NT2/D1 (cell line): Measurements from ENCODE around the gene MILR1.
"Not testable (repeated sequence)": the region's sequence is repeated elsewhere in the genome, so short reads cannot be mapped to it uniquely, and the experiment has no call there.

Experiments
- DNase-seq: peaks from one replicate; pipeline ENCODE4 v3.0.0-alpha.2; 2011; ENCODE audit warnings: low read depth, low spot score
- H3K27me3 ChIP-seq: 2 replicates; pipeline ENCODE4 v1.6.0; 2011; ENCODE audit warnings: mild to moderate bottlenecking; ENCODE audit not compliant: insufficient read length, insufficient read depth
- H3K36me3 ChIP-seq: 2 replicates; pipeline ENCODE4 v1.6.1; 2011; ENCODE audit warnings: mild to moderate bottlenecking, low read length, mixed read lengths; ENCODE audit not compliant: insufficient read depth, insufficient read length
- H3K4me1 ChIP-seq: 2 replicates; pipeline ENCODE4 v1.5.1; 2011; ENCODE audit not compliant: insufficient read depth, insufficient read length
- H3K4me3 ChIP-seq: 2 replicates; pipeline ENCODE4 v1.5.1; 2011; ENCODE audit warnings: low read depth; ENCODE audit not compliant: insufficient read length
- H3K9ac ChIP-seq: 2 replicates; pipeline ENCODE4 v1.6.0; 2011; ENCODE audit warnings: low read depth; ENCODE audit not compliant: insufficient read length
- H3K9me3 ChIP-seq: 2 replicates; pipeline ENCODE4 v1.5.1; 2011; ENCODE audit warnings: mild to moderate bottlenecking, low read length; ENCODE audit not compliant: insufficient read depth
- SUZ12 ChIP-seq: IDR thresholded peaks from 2 replicates; pipeline ENCODE4 v1.6.1; 2011; ENCODE audit not compliant: insufficient read length, insufficient read depth; ENCODE audit errors: extremely low read depth
- YY1 ChIP-seq: IDR thresholded peaks from 2 replicates; pipeline ENCODE4 v1.6.1; 2011; ENCODE audit not compliant: insufficient read length, insufficient read depth
- ZNF274 ChIP-seq: IDR thresholded peaks from 2 replicates; pipeline ENCODE4 v1.6.1; 2011; ENCODE audit warnings: mild to moderate bottlenecking, low read depth, low read length

The MILR1 gene

GRCh38 chr17:64443086-64443760 lies 5.7 kb upstream of the MILR1 start:
- Histone ChIP-seq H3K4me1 (no peaks in the 10 kb centered on the region), H3K27me3 (no peaks in the 10 kb centered on the region), H3K9ac (no peak overlapping the region), H3K4me3 (no peak overlapping the region), H3K9me3 (peaks cover 12% of the 10 kb centered on the region), H3K36me3 (no peaks in the 10 kb centered on the region)
- TF ChIP-seq YY1 (no peak), ZNF274 (no peak), SUZ12 (no peak)
- no peak for DNase-seq

- H3K27me3 ChIP-seq: no peaks in the 10 kb centered on the region
- DNase-seq: no peak
- no peak overlapping the region for H3K4me3 ChIP-seq
- TF ChIP-seq YY1 (no peak), ZNF274 (no peak), SUZ12 (no peak)
- H3K36me3 ChIP-seq: no peaks in the 10 kb centered on the region
- no peaks in the 10 kb centered on the region for H3K4me1 ChIP-seq
- no peaks in the 10 kb centered on the region for H3K9me3 ChIP-seq
- no peak overlapping the region for H3K9ac ChIP-seq
These were observed 1.4 kb upstream of the MILR1 start for GRCh38 chr17:64447526-64447925.

DNA sequence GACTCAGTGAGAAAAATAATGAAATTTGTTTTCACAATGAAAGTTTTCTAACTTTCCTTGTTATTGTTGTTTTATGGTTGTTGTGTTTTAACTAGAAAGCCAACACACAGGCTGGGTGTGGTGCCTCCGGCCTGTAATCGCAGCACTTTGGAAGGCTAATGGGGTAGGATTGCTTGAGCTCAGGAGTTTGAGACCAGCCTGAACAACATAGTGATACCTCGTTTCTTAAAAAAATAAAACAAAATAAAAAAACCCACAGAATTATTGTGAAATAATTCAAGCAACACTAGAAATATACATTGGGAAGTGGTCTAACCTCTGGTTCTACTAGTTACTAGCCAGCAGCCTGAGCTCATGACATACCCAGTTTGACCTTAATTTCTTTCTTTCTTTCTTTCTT lies 630 bp downstream of the MILR1 start:
- H3K4me1 ChIP-seq: no peaks in the 10 kb centered on the region
- no peak overlapping the region for H3K4me3 ChIP-seq
- no peak overlapping the region for H3K9ac ChIP-seq
- TF ChIP-seq SUZ12 (no peak), YY1 (no peak), ZNF274 (no peak)
- no peaks in the 10 kb centered on the region for H3K27me3 ChIP-seq
- no peaks in the 10 kb centered on the region for H3K9me3 ChIP-seq
- DNase-seq: no peak
- H3K36me3 ChIP-seq: no peaks in the 10 kb centered on the region

DNA sequence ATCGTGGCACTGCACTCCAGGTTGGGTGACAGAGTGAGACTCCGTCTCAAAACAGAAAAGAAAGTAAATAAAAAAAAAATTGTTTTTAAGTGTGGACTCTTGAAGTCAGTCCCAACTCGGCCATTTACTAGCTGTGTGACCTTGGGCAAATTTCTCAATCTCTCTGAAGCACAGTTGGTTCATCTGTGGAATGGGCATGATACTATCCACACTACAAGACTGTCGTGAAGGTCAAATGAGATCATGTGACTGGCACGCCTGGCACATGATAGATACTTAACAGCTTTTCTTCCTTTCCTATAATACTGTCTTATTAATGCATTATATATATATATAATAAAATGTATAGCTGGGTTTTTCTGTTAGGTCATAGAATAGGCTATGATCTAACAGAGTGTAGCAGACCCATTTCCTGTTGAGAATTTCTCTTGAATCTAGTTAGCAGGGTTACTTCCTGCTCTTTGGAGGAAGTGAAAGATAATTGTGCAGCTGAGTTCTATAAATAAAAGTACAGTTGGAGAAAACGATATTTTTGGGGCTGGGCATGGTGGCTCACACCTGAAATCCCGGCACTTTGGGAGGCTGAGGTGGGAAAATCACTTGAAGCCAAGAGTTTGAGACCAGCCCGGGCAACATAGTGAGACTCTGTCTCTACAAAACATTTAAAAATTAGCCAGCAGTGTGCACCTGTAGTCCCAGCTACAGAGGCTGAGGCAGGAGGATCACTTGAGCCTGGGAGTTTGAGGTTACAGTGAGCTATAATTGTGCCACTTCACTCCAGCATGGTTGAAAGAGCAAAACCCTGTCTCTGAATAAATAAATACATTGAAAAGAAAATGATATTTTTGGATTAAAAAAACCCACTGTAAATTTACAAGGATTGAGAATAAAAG lies 7.3 kb downstream of the MILR1 start:
- Histone ChIP-seq H3K4me3 (no peak overlapping the region), H3K9me3 (no peaks in the 10 kb centered on the region), H3K4me1 (no peaks in the 10 kb centered on the region), H3K36me3 (no peaks in the 10 kb centered on the region), H3K9ac (no peak overlapping the region), H3K27me3 (no peaks in the 10 kb centered on the region)
- DNase-seq: no peak
- TF ChIP-seq ZNF274 (no peak), SUZ12 (no peak), YY1 (no peak)

- Histone ChIP-seq H3K4me3 (no peak overlapping the region), H3K27me3 (no peaks in the 10 kb centered on the region), H3K9me3 (no peaks in the 10 kb centered on the region), H3K9ac (no peak overlapping the region), H3K36me3 (no peaks in the 10 kb centered on the region), H3K4me1 (no peaks in the 10 kb centered on the region)
- no peak for DNase-seq
- no peak for TF ChIP-seq YY1
- TF ChIP-seq ZNF274: no peak
- no peak for TF ChIP-seq SUZ12
These were observed 8.2 kb downstream of the MILR1 start for GRCh38 chr17:64457156-64457555.

GRCh38 chr17:64458756-64459155 lies 9.8 kb downstream of the MILR1 start:
- no peak overlapping the region for H3K9ac ChIP-seq
- no peak overlapping the region for H3K4me3 ChIP-seq
- TF ChIP-seq SUZ12: no peak
- TF ChIP-seq ZNF274: no peak
- no peak for TF ChIP-seq YY1
- H3K27me3 ChIP-seq: no peaks in the 10 kb centered on the region
- no peak for DNase-seq
- H3K36me3 ChIP-seq: no peaks in the 10 kb centered on the region
- H3K4me1 ChIP-seq: no peaks in the 10 kb centered on the region
- no peaks in the 10 kb centered on the region for H3K9me3 ChIP-seq

- no peak for DNase-seq
- no peak overlapping the region for H3K9ac ChIP-seq
- TF ChIP-seq ZNF274: no peak
- TF ChIP-seq YY1: no peak
- no peak for TF ChIP-seq SUZ12
These were observed 10.4 kb downstream of the MILR1 start for GRCh38 chr17:64459284-64459747.

GRCh38 chr17:64459818-64460217 lies 10.9 kb downstream of the MILR1 start:
- H3K36me3 ChIP-seq, H3K4me1 ChIP-seq, H3K9ac ChIP-seq, H3K4me3 ChIP-seq, H3K9me3 ChIP-seq, H3K27me3 ChIP-seq, DNase-seq: not testable (repeated sequence)

More at GRCh38 chr17:64459284-64459747, 10.4 kb downstream of the MILR1 start:
- no peaks in the 10 kb centered on the region for H3K9me3 ChIP-seq
- no peaks in the 10 kb centered on the region for H3K36me3 ChIP-seq
- no peaks in the 10 kb centered on the region for H3K4me1 ChIP-seq
- H3K27me3 ChIP-seq: no peaks in the 10 kb centered on the region
- no peak overlapping the region for H3K4me3 ChIP-seq
